D721Med (cell line): Measurements from ENCODE around the gene BCL2L12.
A peak's percentile ranks its signal among the peaks of the same experiment; 100 is the strongest.

Source experiments
- DNase-seq: peaks from one replicate; pipeline ENCODE4 v3.0.0; 2011; ENCODE audit warnings: low spot score; ENCODE audit not compliant: insufficient read length
- FAIRE-seq: peaks from 2 replicates; lab custom pipeline; 2011; peaks lifted over from hg19 to GRCh38; lab: Jason Lieb, UNC
- CTCF ChIP-seq: IDR thresholded peaks from 2 replicates; pipeline ENCODE4 v1.5.1; 2012; ENCODE audit warnings: mild to moderate bottlenecking, control low read depth; ENCODE audit not compliant: insufficient read depth; ENCODE audit errors: missing control alignments

The BCL2L12 gene

GRCh38 chr19:49660338-49660961 is 5.3 kb upstream of the BCL2L12 start:
- DNase-seq (no peak), FAIRE-seq (no peak)
- TF ChIP-seq CTCF = no peak

DNA sequence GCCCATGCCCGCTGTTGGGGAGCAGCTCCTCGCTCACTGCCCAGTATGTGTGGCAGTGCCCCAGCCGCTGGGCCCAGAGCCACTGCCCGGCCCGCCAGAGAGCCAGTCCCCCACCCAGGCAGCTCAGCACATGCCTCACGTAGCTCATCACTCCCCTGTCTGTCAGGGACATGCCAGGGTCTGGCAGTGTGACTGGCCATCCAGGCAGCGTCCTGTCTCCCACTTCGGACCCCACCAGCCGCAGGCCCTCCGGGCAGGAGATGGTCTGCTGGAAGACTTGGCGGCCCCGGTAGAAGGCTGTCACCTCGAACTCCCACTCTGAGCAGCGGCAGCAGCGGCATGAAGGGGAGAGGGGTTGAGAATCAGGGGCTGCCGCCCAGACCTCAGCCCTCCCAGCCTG is 3.7 kb upstream of the BCL2L12 start:
- no peak for TF ChIP-seq CTCF
- FAIRE-seq (no peak), DNase-seq (no peak)

GRCh38 chr19:49663224-49663623 is 2.5 kb upstream of the BCL2L12 start:
- no peak for FAIRE-seq
- DNase-seq = no peak
- no peak for TF ChIP-seq CTCF

DNA sequence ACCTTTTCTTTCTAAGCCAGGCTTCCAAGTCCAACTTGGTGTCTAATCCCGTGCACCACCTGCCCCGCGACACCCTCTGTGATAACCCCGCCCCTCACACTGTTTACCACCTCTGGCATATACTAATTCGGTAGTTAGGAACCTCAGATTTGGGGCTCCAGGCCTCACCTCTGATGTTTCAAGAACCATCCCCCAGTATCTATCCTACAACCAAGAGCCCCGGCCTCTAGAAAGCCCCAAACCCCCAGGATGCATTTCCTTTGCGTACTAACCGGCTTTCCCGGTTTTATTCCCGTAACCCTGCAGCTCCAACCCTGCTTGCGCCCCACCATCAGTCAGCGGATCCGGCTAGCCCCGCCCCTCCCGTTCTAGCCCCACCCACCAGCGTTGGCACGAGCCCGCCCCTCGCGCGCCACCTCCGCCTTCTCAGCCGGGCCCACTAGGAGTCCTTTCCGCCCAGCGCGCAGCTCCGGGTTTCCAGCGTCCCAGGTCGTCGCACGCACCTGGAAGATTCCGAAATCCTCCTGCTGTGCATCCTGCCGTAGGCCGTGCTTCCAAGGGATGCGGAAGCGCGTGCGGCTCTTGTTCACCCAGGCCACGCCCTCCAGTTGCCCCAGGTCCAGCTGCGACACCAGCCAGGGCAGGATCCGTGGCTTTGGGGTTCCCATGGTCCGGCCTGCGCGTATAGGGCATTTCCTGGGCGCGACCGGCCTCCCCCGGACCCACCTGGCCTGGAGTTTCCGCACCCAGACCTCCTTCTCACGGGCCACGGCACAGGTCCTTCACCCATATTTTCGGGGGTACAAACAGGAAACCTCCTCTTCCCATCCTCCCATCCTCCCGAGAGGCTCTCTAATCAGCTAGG is 1.3 kb upstream of the BCL2L12 start:
- FAIRE-seq (no peak), DNase-seq (peak; percentile 96)
- no peak for TF ChIP-seq CTCF

DNA sequence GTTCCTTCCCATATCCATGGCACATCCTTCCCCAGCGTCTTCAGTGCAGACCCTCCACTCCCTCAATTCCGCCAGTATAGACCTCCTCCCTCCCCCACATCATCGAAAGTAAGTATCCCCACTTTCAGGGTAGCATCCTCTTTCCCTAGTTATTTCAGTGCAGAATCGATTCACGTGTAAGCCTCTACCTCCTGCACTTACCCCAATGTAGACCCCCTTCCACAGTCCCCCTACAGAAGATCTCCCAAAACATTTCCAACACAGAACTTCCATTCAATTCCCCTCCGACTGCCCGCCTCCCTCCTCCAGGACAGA is 740 bp upstream of the BCL2L12 start:
- TF ChIP-seq CTCF = no peak
- FAIRE-seq (no peak), DNase-seq (no peak)

DNA sequence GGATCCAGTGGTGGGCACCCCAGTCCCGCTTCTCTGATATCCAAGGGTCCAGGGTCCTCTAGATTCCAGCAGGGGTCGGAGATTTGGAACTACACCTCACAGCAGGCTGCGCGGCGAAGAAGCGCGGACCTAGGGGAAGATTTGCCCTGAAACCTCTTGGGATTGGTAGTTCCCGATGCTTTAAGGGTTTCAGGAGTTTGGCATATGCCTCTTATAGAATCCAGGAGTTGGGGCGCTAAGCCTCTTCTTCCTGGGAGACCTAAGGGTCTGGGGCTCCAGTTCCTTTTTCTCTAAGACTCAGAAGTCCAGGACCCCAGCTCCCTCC is 349 bp downstream of the BCL2L12 start:
- TF ChIP-seq CTCF = no peak
- DNase-seq (no peak), FAIRE-seq (no peak)

DNA sequence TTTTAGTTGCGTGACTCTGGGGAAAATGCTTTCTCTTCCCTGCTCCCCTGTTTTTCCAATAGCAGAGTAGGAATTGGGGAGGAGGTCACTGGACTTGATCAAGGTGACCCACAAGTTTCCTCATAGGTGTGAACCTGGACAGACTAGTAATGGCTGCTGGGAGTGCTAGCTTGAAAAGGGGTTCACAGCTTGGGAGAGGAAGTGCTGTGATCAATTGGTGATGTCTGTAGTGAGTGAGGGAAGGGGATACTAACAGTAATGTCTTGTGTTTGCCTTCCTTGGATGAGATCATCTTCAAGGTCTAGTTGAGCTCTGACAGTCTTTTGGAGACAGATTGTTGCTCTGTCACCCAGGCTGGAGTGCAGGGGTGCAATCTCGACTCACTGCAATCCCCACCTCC is 1.7 kb downstream of the BCL2L12 start:
- DNase-seq = no peak
- no peak for FAIRE-seq
- TF ChIP-seq CTCF = no peak
